ENCODE results near the gene ZC3H7B.
A peak's percentile ranks its signal among the peaks of the same experiment; 100 is the strongest.
"Not testable (repeated sequence)": the region's sequence is repeated elsewhere in the genome, so short reads cannot be mapped to it uniquely, and the experiment has no call there.

Gene ZC3H7B, protein sequence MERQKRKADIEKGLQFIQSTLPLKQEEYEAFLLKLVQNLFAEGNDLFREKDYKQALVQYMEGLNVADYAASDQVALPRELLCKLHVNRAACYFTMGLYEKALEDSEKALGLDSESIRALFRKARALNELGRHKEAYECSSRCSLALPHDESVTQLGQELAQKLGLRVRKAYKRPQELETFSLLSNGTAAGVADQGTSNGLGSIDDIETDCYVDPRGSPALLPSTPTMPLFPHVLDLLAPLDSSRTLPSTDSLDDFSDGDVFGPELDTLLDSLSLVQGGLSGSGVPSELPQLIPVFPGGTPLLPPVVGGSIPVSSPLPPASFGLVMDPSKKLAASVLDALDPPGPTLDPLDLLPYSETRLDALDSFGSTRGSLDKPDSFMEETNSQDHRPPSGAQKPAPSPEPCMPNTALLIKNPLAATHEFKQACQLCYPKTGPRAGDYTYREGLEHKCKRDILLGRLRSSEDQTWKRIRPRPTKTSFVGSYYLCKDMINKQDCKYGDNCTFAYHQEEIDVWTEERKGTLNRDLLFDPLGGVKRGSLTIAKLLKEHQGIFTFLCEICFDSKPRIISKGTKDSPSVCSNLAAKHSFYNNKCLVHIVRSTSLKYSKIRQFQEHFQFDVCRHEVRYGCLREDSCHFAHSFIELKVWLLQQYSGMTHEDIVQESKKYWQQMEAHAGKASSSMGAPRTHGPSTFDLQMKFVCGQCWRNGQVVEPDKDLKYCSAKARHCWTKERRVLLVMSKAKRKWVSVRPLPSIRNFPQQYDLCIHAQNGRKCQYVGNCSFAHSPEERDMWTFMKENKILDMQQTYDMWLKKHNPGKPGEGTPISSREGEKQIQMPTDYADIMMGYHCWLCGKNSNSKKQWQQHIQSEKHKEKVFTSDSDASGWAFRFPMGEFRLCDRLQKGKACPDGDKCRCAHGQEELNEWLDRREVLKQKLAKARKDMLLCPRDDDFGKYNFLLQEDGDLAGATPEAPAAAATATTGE

GRCh38 chr22:41301085-41302020 lies at the start of gene ZC3H7B:
ZC3H7B (plus strand) TSS chr22:41301525; CDS start chr22:41320661, 19,136 bp downstream.
- FAIRE-seq (no peak), DNase-seq (ENCODE audit: low spot score) (peak; percentile 64)

DNA sequence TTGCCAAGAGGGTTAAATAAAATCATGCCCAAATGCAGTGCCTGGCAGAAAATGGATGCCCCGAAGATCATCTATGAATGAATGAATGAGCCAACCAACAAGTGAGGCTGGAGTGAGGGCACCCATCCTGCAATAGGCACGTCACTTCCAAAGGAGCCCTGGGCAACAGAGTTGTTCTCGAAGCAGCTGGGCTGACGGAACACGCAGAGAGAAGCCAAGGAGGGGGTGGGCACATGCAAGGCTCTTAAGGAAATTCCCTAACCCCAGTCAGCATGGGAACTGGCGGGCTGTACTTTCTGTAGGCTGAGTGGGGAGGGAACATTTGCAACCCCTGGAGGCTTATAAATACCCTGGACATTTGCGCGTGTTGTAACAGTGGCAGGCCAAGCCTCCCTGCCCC lies 49.0 kb upstream of the ZC3H7B start:
- no peak for FAIRE-seq

GRCh38 chr22:41254230-41254629 lies 47.1 kb upstream of the ZC3H7B start:
- no peak for FAIRE-seq
- no peak for DNase-seq (ENCODE audit: low spot score)

More for the DNA sequence above, 49.0 kb upstream of the ZC3H7B start:
- no peak for DNase-seq (ENCODE audit: low spot score)

GRCh38 chr22:41256254-41257253 lies 44.8 kb upstream of the ZC3H7B start:
- no peak for FAIRE-seq
- no peak for DNase-seq (ENCODE audit: low spot score)

- DNase-seq (ENCODE audit: low spot score) (no peak), FAIRE-seq (no peak)
These were observed 43.6 kb upstream of the ZC3H7B start for GRCh38 chr22:41257696-41258095.

DNA sequence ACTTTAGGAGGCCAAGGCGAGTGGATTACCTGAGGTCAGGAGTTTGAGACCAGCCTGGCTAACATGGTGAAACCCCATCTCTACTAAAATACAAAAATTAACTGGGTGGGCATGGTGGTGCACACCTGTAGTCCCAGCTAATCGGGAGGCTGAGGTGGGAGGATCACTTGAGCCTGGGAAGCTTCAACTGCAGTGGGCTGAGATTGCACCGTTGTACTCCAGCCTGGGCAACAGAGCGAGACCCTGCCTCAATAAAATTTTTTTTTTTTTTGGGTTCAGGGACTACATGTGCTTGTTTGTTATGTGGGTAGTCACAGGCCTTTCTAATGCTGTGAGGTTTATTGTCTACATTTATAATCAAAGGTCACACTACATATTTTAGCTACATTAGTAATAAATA lies 41.6 kb upstream of the ZC3H7B start:
- not testable (repeated sequence) for DNase-seq (ENCODE audit: low spot score); FAIRE-seq

DNA sequence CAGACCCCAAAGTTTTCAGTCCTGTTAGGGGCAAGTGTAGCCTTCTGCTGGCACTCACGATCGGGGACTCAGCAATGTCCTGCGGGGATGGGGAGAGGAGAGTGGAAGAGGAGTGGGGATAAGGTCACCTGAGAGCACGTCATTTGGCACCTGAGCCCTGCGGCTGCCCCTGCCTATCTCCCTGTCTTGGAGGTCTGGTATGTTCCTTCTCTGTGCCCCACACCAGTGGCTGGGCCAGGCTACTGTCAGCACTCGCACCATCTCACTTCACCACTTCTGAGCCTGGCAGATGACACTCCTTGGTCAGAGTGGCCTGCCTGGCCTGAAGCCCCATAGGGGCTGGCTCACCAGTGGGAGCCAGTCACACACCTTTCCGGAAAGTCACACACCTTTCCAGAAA lies 40.5 kb upstream of the ZC3H7B start:
- DNase-seq (ENCODE audit: low spot score) (no peak), FAIRE-seq (no peak)

- FAIRE-seq (no peak), DNase-seq (ENCODE audit: low spot score) (no peak)
These were observed 39.6 kb upstream of the ZC3H7B start for GRCh38 chr22:41261541-41262249.

DNA sequence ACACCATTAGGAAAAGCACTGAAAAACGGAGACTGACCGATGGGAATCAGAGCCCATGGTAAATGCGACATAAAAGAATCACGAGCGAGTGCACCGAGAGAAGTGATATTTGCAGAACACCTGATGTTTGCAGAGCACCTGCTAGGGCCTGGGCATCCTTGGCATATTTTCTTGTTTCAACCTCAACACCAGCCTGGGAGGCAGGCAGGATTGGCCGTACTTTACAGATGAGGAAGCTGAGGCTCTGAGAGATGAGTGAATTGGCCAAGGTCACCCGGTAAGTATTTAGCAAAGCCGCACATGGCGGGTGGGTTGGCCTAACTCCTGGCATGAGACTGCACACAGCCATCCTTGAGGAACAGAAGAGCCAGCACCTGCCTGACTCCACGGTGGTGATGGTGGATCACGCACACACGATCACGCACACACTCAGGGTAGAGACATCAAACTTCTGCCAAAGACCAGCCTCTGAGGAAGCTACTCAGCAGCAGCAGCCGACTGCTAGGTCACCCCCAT lies 39.0 kb upstream of the ZC3H7B start:
- FAIRE-seq = no peak

DNA sequence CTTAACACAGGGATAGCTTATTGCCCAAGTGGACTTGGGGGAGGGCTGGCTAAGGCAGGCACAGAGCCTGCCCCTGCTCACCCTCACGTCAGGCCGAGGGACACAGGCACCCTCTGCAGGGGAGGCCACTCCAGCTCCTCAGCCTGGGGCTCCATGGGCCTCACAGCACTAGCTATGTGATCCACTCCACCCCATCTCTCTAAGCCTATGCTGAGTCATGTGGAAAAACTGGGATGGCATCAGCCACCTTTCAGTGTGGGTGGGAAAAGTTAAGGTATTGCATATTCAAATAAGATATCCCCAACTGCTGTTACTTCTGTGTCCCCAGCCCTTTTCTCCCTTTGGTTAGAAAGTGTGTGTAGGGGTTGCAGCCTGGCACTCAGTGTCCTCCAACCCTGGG lies 37.6 kb upstream of the ZC3H7B start:
- DNase-seq (ENCODE audit: low spot score) = no peak
- FAIRE-seq = no peak

More for the DNA sequence above, 39.0 kb upstream of the ZC3H7B start:
- DNase-seq (ENCODE audit: low spot score) = no peak

DNA sequence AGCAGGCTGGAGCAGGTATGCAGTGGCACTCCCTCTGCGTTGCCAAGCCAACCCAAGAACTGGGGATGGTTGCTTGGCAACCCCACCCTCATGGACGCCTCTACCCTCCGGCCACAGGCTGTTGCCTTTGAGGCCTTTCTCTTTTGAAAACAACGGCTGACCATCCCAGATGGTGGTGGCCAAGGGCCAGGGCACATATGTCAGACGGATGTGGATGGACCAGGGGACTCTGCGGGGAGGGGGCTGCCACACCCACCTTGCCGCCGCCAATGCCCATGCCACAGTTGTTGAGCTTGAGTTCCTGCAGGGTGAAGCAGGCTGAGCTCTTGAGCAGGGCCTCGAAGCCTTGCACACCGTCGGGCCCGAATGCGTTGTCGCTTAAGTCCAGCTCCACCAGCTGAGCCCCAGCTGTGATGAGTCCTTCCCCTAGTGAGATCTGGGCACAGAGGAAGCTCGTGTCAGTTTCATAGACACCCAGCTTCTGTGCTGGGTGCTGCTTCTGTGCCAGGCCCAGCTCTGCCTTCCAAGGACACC lies 36.9 kb upstream of the ZC3H7B start:
- FAIRE-seq = no peak
- DNase-seq (ENCODE audit: low spot score) = no peak

- FAIRE-seq (no peak), DNase-seq (ENCODE audit: low spot score) (no peak)
These were observed 33.4 kb upstream of the ZC3H7B start for GRCh38 chr22:41267958-41268357.

GRCh38 chr22:41271787-41272186 lies 29.5 kb upstream of the ZC3H7B start:
- FAIRE-seq (no peak), DNase-seq (ENCODE audit: low spot score) (no peak)

DNA sequence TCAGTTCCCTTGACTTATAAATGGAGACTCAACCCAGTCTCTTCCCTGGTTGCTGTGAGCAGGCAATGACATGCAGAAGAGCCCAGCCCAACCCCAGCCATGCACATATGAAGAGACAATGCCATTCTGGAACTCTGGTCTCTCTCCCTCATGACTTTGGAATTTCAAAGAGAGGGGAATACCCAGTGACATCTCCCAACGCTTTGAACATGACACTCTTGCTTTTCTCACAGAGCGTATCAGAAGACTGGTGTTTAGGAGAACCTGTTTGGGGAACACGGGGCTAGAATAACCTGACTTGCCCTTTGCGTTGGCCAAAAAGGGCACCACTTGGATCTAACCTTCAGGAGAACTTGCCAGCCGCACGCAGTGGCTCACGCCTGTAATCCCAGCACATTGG lies 28.2 kb upstream of the ZC3H7B start:
- DNase-seq (ENCODE audit: low spot score) (no peak), FAIRE-seq (no peak)

- DNase-seq (ENCODE audit: low spot score) = no peak
- FAIRE-seq = no peak
These were observed 26.5 kb upstream of the ZC3H7B start for GRCh38 chr22:41274856-41275255.

DNA sequence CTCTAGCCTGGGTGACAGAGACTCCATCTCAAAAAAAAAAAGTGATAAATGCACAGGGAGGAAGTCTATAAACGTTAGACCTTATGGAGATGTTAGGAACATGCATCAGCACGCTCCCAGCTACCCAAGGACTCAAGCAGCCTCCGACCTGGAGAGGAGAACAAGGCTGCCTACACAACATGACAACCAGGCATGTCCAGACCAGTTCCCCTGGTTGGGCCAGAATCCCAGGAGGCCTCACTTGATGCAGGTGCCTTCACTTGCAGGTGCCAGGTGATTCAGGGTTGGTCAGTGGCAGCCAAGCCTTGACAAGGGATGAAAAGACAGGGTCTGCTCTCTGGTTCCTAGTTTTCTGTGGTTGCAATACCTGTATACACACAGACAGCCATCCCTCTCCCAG lies 21.3 kb upstream of the ZC3H7B start:
- no peak for FAIRE-seq
- DNase-seq (ENCODE audit: low spot score) = no peak

DNA sequence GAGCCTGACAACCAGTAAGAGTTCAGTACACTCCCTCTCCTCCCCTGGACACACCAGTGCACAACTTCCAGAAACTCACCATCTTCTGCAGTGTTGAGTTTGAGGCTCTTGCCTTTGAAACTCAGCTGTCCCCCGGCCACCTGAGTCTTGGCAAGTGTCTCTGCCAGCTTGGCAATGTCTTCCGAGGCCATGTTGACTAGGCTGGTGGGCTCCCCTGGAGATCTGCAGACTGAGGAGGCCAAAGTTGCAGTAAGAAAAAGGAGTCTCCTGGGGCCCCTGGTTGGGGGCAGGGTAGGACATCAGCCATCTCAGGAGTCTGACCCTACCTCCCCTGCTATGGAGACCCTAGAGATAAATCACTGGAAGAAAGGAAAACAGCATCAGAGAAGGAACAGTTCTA lies 20.5 kb upstream of the ZC3H7B start:
- FAIRE-seq = no peak

DNA sequence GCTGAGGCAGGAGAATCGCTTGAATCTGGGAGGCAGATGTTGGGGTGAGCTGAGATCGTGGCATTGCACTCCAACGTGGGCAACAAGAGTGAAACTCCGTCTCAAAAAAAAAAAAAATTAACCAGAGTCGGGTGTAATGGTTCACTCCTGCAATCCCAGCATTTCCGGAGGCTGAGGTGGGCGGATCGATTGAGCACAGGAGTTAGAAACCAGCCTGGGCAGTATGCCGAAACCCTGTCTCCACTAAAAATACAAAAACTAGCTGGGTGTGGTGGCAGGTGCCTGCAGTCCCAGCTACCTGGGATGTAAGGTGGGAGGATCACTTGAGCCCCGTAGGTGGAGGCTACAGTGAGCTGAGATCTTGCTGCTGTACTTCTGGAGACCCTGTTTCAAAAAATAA lies 16.9 kb upstream of the ZC3H7B start:
- no peak for DNase-seq (ENCODE audit: low spot score)
- FAIRE-seq = no peak

More for the DNA sequence above, 20.5 kb upstream of the ZC3H7B start:
- no peak for DNase-seq (ENCODE audit: low spot score)

DNA sequence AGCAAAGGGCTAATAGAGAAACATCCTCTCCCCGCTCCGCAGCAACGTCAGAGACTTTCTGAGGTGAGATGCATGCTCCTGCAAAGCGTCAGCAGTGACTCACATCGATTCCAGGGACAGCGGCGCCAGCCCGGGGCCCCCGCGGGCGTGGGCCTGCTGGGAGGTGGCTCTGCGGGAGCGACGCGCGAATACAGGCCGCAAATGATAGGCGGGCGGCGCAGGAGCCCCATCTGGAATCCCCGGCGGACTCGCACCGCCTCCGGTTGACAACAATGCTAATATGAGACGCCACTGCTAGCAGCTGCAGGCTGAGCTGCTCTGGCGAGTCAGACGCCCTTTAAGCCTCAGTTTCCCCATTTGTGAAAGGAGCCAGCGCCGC lies 15.9 kb upstream of the ZC3H7B start:
- DNase-seq (ENCODE audit: low spot score) (peak; percentile 85), FAIRE-seq (peak; percentile 30)

Data from RCC 7860 (cell line).